A549 (cell line): Measurements from ENCODE around the gene SKOR2.

Experiments used
- CTCF ChIP-seq: fragments of >200 bp; sonication (Bioruptor Twin); formaldehyde crosslinking; IDR thresholded peaks from 3 replicates; pipeline ENCODE4 v1.5.1; 2016
- MAZ ChIP-seq: fragments of 150-350 bp; IDR thresholded peaks from 2 replicates; pipeline ENCODE4 v1.6.1; 2014; ENCODE audit warnings: antibody characterized with exemption, low read depth, low read length, borderline replicate concordance
- POLR2A ChIP-seq: IDR thresholded peaks from 2 replicates; pipeline ENCODE4 v1.6.1; 2012; ENCODE audit warnings: mild to moderate bottlenecking, low read length

- no peak for TF ChIP-seq CTCF
- TF ChIP-seq MAZ, result no peak
- TF ChIP-seq POLR2A, result no peak
Measured at GRCh38 chr18:47226660-47227059, 24.8 kb downstream of the SKOR2 start.
